A549 (cell line): ENCODE results near the gene UGT1A5.

Source experiments
- BCL3 ChIP-seq: fragments of >200 bp; sonication (Bioruptor Twin); formaldehyde crosslinking; IDR thresholded peaks from 3 replicates; pipeline ENCODE4 v1.6.1; 2016
- CTCF ChIP-seq: fragments of >200 bp; sonication (Bioruptor Twin); formaldehyde crosslinking; IDR thresholded peaks from 3 replicates; pipeline ENCODE4 v1.5.1; 2016
- EP300 ChIP-seq, 2 experiments: fragments of >200 bp; sonication (Bioruptor Twin); formaldehyde crosslinking; IDR thresholded peaks; 2 replicates in 1 of 2; 3 replicates in 1 of 2; pipeline ENCODE4 v1.6.1; 2016 to 2017
- JUN ChIP-seq, 2 experiments: fragments of >200 bp; sonication (Bioruptor Twin); formaldehyde crosslinking; IDR thresholded peaks; 2 replicates in 1 of 2; 3 replicates in 1 of 2; pipeline ENCODE4 v1.6.1; 2016 to 2017
- RAD21 ChIP-seq, 2 experiments: fragments of >200 bp in 1 of 2; sonication (Bioruptor Twin) in 1 of 2; formaldehyde crosslinking in 1 of 2; IDR thresholded peaks in 1 of 2; conservative IDR thresholded peaks in 1 of 2; 2 replicates in 1 of 2; 3 replicates in 1 of 2; pipeline ENCODE4 v1.6.1; 2012 to 2018; ENCODE audit warnings: inconsistent platforms in 1 of 2
- TFCP2L1 ChIP-seq: fragments of 250-450 bp; sonication (Bioruptor Pico); IDR thresholded peaks from 2 replicates; pipeline ENCODE4 v1.5.0; 2021; ENCODE audit warnings: mild to moderate bottlenecking

- TF ChIP-seq CTCF (no peak), EP300 (IDR thresholded peaks at IDR 0.05) (no peak), TFCP2L1 (CRISPR knock-in tag) (no peak), BCL3 (no peak), RAD21 (conservative IDR thresholded peaks at IDR 0.05 in 1 of 2, IDR thresholded peaks at IDR 0.05 in 1 of 2) (no peak), JUN (IDR thresholded peaks at IDR 0.05) (no peak)
Observed at GRCh38 chr2:233813236-233814055, 100.7 kb downstream of the UGT1A5 start.
